ENCODE results near the gene PAXX.

- TF ChIP-seq, protein P1, sequence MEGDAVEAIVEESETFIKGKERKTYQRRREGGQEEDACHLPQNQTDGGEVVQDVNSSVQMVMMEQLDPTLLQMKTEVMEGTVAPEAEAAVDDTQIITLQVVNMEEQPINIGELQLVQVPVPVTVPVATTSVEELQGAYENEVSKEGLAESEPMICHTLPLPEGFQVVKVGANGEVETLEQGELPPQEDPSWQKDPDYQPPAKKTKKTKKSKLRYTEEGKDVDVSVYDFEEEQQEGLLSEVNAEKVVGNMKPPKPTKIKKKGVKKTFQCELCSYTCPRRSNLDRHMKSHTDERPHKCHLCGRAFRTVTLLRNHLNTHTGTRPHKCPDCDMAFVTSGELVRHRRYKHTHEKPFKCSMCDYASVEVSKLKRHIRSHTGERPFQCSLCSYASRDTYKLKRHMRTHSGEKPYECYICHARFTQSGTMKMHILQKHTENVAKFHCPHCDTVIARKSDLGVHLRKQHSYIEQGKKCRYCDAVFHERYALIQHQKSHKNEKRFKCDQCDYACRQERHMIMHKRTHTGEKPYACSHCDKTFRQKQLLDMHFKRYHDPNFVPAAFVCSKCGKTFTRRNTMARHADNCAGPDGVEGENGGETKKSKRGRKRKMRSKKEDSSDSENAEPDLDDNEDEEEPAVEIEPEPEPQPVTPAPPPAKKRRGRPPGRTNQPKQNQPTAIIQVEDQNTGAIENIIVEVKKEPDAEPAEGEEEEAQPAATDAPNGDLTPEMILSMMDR (optimal IDR thresholded peaks at IDR 0.05 in 1 of 3, IDR thresholded peaks at IDR 0.05 in 1 of 3, conservative IDR thresholded peaks at IDR 0.05 in 1 of 3; ENCODE audit: extremely low read depth in 1 of 3, insufficient read depth in 2 of 3, low read length in 3 of 3): no peak
- TF ChIP-seq EZH2 (IDR thresholded peaks at IDR 0.05; ENCODE audit: low read length): no peak
Measured at GRCh38 chr9:136942881-136943230, 49.4 kb upstream of the PAXX start.
